Testis (tissue), 3 donors: ENCODE results near the gene BRAF. TPM values are rescaled to one million over a fixed set of nuclear protein-coding genes. Genes with fewer than 3 reads are reported as not detected.
"Not testable (repeated sequence)": the region's sequence is repeated elsewhere in the genome, so short reads cannot be mapped to it uniquely, and the experiment has no call there.

Experiments used
- DNase-seq: peaks from one replicate; pipeline ENCODE4 v3.0.0-alpha.2; 2019
- H3K27ac ChIP-seq, 2 donors: fragments of 200-600 bp; sonication (generic); one replicate each; pipeline ENCODE4 v1.5.1; 2019
- H3K27me3 ChIP-seq: fragments of 200-600 bp; sonication (generic); one replicate; pipeline ENCODE4 v1.5.1; 2019
- H3K36me3 ChIP-seq: fragments of 200-600 bp; sonication (generic); one replicate; pipeline ENCODE4 v1.5.1; 2017; ENCODE audit warnings: low read depth; ENCODE audit errors: missing control alignments
- H3K4me1 ChIP-seq: fragments of 200-600 bp; sonication (generic); one replicate; pipeline ENCODE4 v1.5.1; 2019
- H3K4me3 ChIP-seq, 2 donors: fragments of 200-600 bp; sonication (generic); one replicate each; pipeline ENCODE4 v1.5.1; 2017 to 2019
- H3K9me3 ChIP-seq: fragments of 200-600 bp; sonication (generic); one replicate; pipeline ENCODE4 v1.5.1; 2017
- POLR2A ChIP-seq: fragments of 450-650 bp; IDR thresholded peaks from one replicate; pipeline ENCODE4 v1.6.1; 2017; ENCODE audit warnings: antibody characterized with exemption, mild to moderate bottlenecking, moderate library complexity
- WGBS, 2 donors: methylation state at CpG; one replicate each; pipeline ENCODE4 v1.1.5; 2018; 5-methylcytosine and 5-hydroxymethylcytosine counted together
- intact Hi-C: fragments of 100-400 bp; cut with DNase I; formaldehyde crosslinking; loops from one replicate; pipeline ENCODE4 v1.15.1; 2023; ENCODE audit warnings: low total_unique reads
- polyA plus RNA-seq: library from polyadenylated mRNA; stranded (reverse); fragments of 350-450 nt; fragmentation: Illumina TruSeq; extraction: RNeasy Lipid Tissue Mini Kit (QIAGEN cat#74804); gene quantifications from one replicate; pipeline ENCODE4 v1.2.3, GENCODE V29; 2014; ENCODE audit warnings: low read depth, low replicate concordance; ENCODE audit not compliant: insufficient read depth
- total RNA-seq, 2 donors: library from RNA; depleted of rRNA; stranded (reverse); fragments of >200 nt; gene quantifications; one replicate each; pipeline ENCODE4 v1.2.3, GENCODE V29; 2016
- TF ChIP-seq, protein P1 (sequence below), 3 experiments: fragments of 450-650 bp in 2 of 3; fragments of 200-600 bp in 1 of 3; sonication (generic) in 1 of 3; IDR thresholded peaks; one replicate each; pipeline ENCODE4 v1.5.1; 2016 to 2019; ENCODE audit warnings: antibody characterized with exemption in 3 of 3, mild to moderate bottlenecking in 2 of 3, moderate library complexity in 1 of 3

Gene BRAF
- total and polyA plus RNA-seq, 3 donors from 2014 or later, result 63.3 to 124 (median 82.6) TPM

DNA sequence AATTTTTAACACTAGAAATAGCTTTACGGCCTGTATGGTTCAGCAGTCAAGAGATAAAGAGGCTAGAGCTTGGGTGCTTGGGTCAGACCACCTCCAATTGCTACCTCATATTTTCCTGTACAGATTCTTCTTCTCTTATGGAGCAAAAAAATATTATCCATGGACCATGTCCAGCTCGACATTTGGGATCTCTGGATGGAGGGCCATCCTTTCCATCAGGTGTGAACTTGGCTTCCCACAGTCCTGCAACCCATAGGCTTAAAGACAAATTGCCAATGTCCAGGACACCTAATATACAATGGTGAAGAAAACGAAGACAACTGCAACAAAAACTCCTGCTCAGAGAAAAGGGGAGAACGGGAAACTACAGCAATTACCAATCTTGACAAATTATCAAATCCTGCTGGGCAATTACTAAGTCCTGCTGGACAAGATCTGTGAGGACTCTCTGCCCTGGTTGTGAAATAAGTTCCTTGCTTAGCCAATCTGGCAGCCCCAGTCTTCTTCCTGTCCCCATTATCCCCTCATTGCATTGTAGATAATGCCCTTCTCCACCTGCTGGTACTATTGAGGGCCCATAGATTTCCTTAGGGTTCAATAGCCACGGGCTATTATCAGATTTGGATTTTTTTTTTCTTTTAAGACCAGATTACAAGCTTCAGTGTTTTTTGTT, 42.0 kb upstream of the BRAF start:
- no peak overlapping the region for H3K27ac ChIP-seq
- H3K27me3 ChIP-seq, result no peaks in the 10 kb centered on the region
- H3K4me1 ChIP-seq, result no peaks in the 10 kb centered on the region
- no peak for DNase-seq
- 68 to 82% methylated on average over 5 of the region's 5 CpGs for WGBS, 2 donors
- no peaks in the 10 kb centered on the region for H3K36me3 ChIP-seq
- intact Hi-C loops, result no loop called here
- H3K4me3 ChIP-seq, result no peak overlapping the region
- H3K9me3 ChIP-seq, result no peaks in the 10 kb centered on the region
- TF ChIP-seq POLR2A, result no peak
- TF ChIP-seq, protein P1, sequence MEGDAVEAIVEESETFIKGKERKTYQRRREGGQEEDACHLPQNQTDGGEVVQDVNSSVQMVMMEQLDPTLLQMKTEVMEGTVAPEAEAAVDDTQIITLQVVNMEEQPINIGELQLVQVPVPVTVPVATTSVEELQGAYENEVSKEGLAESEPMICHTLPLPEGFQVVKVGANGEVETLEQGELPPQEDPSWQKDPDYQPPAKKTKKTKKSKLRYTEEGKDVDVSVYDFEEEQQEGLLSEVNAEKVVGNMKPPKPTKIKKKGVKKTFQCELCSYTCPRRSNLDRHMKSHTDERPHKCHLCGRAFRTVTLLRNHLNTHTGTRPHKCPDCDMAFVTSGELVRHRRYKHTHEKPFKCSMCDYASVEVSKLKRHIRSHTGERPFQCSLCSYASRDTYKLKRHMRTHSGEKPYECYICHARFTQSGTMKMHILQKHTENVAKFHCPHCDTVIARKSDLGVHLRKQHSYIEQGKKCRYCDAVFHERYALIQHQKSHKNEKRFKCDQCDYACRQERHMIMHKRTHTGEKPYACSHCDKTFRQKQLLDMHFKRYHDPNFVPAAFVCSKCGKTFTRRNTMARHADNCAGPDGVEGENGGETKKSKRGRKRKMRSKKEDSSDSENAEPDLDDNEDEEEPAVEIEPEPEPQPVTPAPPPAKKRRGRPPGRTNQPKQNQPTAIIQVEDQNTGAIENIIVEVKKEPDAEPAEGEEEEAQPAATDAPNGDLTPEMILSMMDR (IDR thresholded peaks at IDR 0.05), result no peak

DNA sequence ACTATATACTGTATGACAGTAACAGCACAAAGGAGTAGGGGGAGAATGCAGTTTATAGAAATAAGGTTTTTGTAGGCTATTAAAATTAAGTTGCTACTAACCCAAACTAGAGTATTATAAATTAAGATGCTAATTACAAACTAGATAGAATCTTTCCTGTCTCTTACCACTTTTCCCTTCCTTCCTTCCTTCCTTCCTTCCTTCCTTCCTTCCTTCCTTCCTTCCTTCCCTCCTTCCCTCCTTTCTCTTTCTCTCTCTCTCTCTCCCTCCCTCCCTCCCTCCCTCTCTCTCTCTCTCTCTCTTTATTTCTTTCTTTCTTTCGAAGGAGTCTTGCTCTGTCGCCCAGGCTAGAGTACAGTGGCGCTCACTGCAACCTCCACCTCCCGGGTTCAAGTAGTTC, 36.4 kb upstream of the BRAF start:
- Histone ChIP-seq H3K27ac (no peak overlapping the region), H3K36me3 (no peaks in the 10 kb centered on the region), H3K4me1 (no peaks in the 10 kb centered on the region), H3K27me3 (no peaks in the 10 kb centered on the region), H3K4me3 (no peak overlapping the region), H3K9me3 (no peaks in the 10 kb centered on the region)
- TF ChIP-seq, protein P1 (IDR thresholded peaks at IDR 0.05), result no peak
- TF ChIP-seq POLR2A, result no peak
- WGBS, 2 donors, result 92 to 98% methylated on average over 4 of the region's 4 CpGs
- intact Hi-C loops, result no loop called here
- DNase-seq, result no peak

GRCh38 chr7:140956997-140957396, 32.3 kb upstream of the BRAF start:
- DNase-seq, H3K9me3 ChIP-seq, H3K4me3 ChIP-seq, H3K27ac ChIP-seq, H3K27me3 ChIP-seq, H3K4me1 ChIP-seq, H3K36me3 ChIP-seq, intact Hi-C loops: not testable (repeated sequence)
- WGBS, 2 donors, result 78 to 90% methylated on average over 8 to 25 of the region's 25 CpGs

- intact Hi-C loops, result no loop called here
- H3K4me1 ChIP-seq, result no peaks in the 10 kb centered on the region
- H3K4me3 ChIP-seq, result no peak overlapping the region
- no peak for TF ChIP-seq POLR2A
- TF ChIP-seq, protein P1 (IDR thresholded peaks at IDR 0.05), result no peak
- no peaks in the 10 kb centered on the region for H3K36me3 ChIP-seq
- no peak overlapping the region for H3K27ac ChIP-seq
- no peaks in the 10 kb centered on the region for H3K9me3 ChIP-seq
- DNase-seq, result no peak
- H3K27me3 ChIP-seq, result no peaks in the 10 kb centered on the region
- 54 to 56% methylated on average over 2 of the region's 2 CpGs for WGBS, 2 donors
These were observed 21.2 kb upstream of the BRAF start for GRCh38 chr7:140945940-140946339.

DNA sequence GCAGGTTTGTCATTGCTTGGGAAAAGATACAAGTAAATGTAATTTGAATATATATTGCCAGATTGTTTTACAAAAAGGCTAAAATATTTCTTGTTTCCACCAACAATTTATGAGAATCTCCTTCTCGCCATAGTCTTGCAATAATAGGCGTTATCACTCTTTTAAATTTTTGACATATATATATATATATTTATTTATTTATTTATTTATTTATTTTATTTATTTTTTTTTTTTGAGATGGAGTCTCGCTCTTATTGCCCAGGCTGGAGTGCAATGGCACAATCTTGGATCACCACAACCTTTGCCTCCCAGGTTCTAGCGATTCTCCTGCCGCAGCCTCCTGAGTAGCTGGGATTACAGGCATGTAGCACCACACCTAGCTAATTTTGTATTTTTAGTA, 17.5 kb upstream of the BRAF start:
- H3K36me3 ChIP-seq, H3K4me1 ChIP-seq, intact Hi-C loops, H3K27ac ChIP-seq, H3K4me3 ChIP-seq, H3K27me3 ChIP-seq, DNase-seq, H3K9me3 ChIP-seq: not testable (repeated sequence)
- WGBS, 2 donors, result 88 to 93% methylated on average over 5 of the region's 5 CpGs

GRCh38 chr7:140940898-140941297, 16.2 kb upstream of the BRAF start:
- no peaks in the 10 kb centered on the region for H3K27me3 ChIP-seq
- H3K27ac ChIP-seq, result no peak overlapping the region
- intact Hi-C loops, result no loop called here
- no peaks in the 10 kb centered on the region for H3K4me1 ChIP-seq
- no peak for DNase-seq
- H3K36me3 ChIP-seq, result no peaks in the 10 kb centered on the region
- no peaks in the 10 kb centered on the region for H3K9me3 ChIP-seq
- no peak overlapping the region for H3K4me3 ChIP-seq
- 90 to 94% methylated on average over 1 of the region's 1 CpG for whole genome bisulfite sequencing, 2 donors
- TF ChIP-seq, protein P1 (IDR thresholded peaks at IDR 0.05), result no peak
- TF ChIP-seq POLR2A, result no peak
